Activated CD4-positive, CD25-positive, alpha-beta regulatory T cell treated with anti-CD3 and anti-CD28 coated beads, Interleukin-2, amount 50 U/mL, for 72 hours (primary cell): ENCODE results near the gene ST6GALNAC1.
A peak's percentile ranks its signal among the peaks of the same experiment; 100 is the strongest.
"Not testable (repeated sequence)": the region's sequence is repeated elsewhere in the genome, so short reads cannot be mapped to it uniquely, and the experiment has no call there.

Experiments
- DNase-seq: peaks from one replicate; pipeline ENCODE4 v3.0.0; 2021

ST6GALNAC1 gene

DNA sequence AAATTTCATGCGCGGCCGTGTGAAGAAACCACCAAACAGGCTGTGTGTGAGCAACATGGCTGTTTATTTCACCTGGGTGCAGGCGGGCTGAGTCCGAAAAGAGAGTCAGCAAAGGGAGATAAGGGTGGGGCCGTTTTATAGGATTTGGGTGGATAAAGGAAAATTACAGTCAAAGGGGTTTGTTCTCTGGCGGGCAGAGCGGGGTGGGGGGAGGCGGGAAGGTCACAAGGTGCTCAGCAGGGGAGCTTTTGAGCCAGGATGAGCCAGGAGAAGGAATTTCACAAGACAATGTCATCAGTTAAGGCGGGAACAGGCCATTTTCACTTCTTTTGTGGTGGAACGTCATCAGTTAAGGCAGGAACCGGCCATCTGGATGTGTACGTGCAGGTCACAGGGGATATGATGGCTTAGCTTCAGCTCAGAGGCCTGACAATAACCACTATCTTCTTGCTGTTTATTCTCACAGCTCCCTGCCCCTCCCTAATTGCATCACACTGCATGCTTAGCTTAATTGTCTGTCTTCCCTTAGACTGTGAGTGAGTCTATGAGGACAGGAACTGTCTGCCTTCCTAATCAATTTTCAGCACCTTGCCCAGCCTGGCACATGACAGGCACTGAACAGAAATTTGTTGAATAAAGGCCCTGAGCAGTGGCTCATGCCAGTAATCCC lies 32.3 kb downstream of the ST6GALNAC1 start:
- DNase-seq: not testable (repeated sequence)

DNA sequence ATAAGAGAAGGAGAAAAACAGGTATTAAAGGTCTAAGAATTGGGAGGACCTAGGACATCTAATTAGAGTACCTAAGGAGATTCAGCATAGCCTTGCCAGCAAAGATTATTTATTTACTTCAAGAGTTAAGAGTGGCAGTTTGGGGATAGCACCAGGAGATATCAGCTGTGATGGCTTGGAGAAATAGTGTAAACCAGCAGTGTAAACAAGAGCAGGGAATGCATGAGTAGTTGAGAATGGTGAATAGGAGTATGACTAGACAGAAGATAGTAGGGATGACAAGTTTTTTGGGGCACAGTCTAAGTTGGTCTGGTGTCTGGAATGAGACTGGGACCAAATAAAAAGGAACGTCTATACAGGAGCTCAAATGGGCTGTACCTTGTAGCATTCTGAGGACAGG lies 36.9 kb downstream of the ST6GALNAC1 start:
- DNase-seq: not testable (repeated sequence)

DNA sequence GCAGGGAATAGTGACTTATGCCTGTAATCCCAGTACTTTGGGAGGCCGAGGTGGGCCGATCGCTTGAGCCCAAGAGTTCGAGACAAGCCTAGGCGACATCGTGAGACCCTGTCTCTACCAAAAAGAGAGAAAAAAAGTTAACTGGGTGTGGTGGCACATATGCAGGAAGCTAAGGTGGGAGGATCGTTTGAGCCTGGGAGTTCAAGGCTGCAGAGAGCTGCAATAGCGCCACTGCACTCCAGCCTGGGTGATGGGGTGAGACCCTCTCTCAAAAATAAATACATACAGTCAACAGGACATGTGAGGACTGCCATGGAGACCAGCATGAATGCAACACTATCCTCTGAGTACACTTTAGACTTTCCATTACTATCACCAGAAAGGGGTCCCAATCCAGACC lies 42.5 kb downstream of the ST6GALNAC1 start:
- DNase-seq: no peak

DNA sequence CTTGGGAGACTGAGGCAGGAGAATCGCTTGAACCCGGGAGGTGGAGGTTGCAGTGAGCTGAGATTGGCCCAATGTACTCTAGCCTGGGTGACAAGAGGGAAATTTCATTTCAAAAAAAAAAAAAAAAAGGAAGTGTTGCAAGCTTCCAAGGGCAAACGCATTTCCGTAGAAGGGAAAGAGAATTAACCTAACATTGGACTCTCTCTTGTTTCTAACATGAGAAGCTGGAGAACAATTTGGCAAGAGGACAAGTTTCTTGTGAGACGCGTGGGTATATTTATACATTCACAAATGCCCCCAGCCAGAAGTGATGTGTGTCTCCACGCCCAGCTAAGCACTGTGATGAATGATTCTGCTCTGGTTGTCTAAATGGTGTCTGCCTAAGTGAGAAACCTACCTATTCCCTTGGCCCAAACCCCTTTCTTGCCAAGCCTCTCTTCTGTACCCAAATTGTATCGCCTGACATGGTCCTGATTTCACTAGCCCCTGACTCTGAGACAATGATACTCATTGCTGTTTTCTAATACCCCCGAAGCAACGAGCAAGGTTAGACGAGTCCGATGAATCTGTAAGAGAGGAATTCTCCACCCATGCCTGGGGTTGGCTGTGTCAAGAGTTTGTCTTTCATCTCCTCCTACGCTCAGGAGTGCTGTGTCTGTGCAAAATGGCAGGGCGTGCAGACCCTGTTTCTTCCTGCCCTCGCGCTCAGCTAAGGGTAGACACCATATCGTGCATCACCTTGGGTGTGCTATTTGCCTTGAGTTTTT lies 43.7 kb downstream of the ST6GALNAC1 start:
- DNase-seq: no peak

DNA sequence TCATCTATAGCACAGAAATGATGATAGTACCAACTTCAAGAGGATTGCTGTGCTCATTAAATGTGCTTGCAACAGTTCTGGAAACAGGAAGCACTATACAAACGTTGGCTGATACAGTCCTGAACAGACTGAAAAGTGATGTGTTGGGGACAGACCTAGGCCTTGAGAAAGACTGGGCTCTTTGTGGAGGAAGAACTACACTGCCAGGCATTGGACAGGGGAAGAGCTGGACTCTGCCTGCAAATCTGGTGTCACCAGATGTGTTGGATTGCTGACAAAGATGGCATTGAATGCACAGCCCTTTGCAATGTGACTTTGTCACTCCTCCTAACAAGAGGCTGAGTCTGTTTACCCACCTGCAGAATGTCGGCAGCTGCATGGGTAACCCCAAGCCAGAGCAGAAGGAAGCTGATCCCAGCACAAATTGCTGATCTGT lies 45.5 kb downstream of the ST6GALNAC1 start:
- no peak for DNase-seq

DNA sequence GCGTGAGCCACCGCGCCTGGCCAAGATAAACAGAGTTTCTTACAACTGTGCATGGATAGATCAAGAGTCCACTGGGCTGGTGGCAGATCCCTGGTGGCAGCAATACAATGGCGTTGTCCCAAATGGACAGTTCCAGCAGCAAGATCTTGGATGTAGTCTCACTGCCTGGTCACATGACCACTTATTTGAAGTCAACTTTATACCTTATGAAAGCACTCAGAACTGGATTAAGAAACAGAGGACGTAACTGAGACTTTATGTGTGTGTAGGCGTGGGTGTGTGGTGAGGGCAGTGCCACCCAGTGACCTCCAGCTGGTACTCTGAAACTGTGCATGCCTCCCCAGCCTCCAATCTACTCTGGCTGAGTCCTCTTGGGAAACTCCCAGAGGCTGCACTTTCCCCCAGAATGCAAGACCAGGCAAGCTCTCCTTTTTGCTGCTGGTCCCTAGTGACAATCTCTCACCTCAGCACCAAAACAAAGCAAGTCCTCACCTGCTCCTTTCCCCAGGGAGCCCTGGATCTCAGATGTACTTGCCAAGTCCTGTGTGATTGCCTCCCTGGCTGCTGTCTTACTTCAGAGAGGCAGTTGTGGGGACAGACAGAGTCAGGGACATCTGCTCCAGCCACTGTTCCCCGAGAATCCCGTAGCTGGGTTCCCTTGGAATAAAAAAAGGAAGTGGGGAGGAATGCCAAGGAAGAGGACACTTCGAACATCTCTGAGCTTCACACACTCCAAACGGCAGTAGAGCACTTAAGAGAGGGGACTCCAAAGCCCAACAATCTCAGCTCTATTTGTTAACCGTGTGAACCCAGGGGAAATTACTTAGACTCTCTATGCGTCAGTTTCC lies 46.2 kb downstream of the ST6GALNAC1 start:
- no peak for DNase-seq

DNA sequence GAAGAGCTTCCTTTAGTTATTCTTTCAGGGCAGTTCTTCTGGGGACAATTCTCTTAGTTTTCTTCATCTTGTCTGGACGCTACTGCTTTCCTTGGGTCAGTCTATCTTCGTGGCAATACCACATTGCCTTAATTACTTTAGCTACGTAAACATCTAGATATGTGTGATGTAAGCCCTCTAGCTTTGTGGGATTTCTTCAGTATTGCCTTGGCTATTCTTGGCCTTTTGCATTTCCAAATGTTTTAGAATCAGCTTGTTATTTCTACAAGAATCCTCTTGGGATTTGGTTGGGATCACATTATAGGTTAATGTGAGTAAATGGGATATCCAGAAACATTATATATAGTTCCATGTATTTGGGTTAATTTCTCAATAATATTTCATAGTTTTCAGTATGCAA lies 48.9 kb downstream of the ST6GALNAC1 start:
- no peak for DNase-seq

DNA sequence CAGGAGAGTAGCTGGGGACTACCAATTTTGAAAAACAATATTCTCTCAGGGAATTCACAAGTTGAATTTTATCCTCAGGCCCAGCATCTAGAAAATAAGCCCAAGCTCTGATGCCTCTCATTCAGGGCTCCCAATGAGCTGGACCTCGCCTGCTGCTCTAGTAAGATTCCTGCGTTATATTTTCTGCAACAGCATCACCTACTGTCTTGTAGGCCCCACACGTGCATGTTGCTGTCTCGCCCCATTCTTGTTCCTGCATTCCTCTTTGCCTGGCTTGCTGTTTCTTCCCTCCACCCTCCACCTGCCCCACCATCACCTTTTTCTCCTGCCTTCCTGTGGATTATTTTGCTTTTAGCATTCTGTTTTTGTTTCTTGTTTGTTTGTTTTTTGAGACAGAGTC lies 49.6 kb downstream of the ST6GALNAC1 start:
- no peak for DNase-seq

DNA sequence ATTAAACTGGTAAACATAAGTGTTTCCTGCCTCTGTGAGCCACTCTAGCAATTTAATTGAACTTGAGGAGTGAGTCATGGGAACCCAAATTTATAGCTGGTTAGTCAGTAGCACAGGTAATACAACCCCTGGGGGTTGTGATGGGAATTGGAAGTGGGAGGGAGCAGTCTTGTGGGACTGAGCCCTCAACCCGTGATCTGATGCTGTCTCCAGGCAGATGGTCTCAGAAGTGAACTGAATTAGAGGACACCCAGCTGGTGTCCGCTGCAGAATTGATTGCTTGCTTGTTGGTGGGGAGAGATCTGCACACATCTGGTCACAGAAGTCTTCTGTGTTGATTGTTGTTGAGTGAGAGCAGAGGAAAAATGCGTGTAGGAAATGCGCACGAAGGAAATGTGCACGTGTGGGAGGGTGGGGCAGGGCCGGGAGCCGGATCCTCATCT lies 50.2 kb downstream of the ST6GALNAC1 start:
- no peak for DNase-seq

DNA sequence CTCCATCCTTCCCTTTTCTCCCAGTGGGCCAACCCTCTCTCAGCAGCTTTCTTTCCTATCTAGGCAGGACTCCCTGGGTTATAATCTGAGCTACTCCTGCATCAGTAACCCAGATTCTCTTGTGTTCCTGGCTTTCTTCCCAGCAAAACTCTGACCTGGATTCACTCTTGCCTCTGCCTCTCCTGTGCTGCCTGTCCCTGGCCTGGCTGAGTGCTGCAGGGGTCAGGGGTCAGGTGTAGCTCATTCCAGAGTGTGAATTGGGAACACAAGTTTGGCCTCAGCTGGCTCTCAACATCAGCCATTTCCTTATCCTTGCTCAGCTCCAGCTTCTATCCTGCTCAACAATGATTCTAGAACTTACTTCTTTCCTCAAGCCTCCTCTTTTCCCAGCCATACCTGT lies 55.4 kb downstream of the ST6GALNAC1 start:
- DNase-seq: no peak

DNA sequence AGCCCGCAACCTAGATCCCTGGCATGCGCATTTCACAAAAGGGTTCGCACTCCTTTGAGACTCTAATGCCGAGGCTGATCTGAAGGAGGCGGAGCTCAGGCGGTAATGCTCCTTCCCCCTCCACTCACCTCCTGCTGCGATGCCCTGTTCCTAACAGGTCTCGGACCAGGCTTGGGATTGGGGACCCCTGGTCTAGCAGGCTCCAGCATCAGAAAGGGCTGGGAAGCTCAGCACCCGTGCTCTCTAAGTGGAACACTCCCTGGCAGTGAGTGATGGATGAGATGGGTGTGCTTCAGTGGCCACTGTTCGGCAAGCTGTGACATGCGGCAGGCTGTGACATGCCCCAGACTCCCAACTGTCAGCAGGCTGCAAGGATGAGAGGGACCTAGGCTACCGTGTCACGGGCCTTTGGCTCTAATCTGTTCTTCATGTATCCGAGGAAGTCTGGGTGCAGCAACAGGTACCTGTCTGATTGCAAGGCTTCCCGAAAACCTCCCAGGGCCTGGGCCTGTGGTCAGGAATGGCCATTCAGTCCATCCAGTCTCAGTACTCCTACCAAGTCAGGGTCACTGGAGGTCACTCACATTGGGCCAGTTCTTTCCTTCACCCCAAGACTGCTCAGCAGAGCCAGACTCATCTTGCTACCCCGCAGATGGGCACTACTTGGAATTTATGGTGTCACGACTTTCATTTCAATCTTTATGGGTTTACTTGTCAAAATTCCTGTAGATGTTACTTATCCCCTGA lies 56.6 kb downstream of the ST6GALNAC1 start:
- no peak for DNase-seq

DNA sequence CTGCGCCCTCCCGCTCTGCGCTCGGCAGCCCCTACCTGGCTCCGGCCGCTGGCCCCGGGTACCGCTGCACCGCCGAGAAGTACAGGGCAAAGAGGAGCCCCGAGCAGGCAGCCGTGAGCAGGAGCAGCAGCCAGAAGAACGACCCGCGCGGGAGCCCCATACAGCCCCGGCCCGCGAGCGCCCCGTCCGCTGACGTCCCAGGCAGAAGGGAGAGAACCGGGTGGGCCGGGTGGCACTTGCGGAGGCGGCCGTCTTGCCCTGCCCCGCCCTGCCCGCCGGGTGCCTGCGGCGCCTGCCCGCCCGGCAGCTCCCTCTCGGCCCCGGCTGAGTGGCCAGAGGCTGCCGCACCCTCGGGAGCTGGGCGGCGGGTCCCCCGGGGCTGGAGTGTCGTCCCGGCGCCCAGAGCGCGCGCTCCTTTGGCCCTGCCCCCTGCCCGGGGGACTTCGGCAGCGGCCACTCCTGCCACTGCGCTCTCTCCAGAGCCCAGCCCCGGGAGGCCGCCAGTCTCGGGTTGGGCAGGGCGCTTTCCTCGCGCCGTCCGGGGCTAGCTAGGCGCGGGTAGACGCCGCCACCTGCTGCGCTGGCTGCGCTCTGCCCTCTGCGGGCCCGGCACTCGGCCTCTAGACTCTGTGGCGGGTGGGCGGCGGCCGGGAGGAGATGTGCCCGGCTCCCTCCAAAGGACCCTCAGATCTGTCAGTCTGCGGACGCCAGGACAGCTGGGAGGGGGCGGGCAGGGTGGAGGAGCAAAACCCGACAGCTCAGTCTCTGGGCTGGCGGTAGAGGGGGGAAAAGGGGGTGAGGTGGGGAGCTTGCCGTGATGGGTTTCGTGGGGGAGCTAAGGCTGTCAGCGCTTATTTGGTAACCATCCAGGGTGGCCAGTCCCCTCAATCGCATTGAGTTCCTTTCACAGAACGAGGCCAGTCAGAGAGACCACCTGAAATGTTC lies 57.6 kb downstream of the ST6GALNAC1 start, which contains the start of gene ST6GALNAC2:
TSS of gene ST6GALNAC2 (minus strand) at position 212 of the 945 bp plus-strand sequence. CDS start at position 160, 52 bp downstream.
- peak; percentile 47 for DNase-seq

DNA sequence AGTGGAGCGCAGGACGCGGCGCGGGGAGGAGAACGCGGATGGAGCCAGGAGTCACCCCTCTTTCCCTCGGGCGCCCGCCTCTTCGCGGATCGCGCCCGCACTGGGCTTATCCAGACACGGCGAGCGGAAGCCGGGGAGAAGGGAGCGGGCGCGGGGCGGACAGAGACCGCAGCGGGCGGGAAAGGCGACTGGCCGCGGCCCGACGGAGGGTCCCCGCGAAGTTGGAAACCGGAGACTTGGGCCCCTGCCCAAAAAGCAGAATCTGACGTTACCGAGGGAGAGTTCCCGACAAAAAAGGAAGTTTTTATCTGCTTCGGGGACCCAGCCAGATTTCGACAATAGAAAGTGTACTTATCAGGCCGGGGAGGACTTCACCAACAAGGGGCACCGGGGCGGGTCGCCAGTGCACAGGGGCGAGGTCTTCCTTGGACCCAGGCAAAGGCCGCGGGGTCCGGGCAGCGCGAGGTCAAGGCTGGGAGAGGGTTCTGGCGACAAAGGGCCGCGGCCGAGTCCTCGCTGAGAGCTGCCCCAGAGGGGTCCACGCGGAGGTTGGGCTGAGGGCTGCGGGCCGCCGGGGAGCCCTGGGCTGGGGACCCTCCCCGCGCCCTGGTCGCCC lies 58.4 kb downstream of the ST6GALNAC1 start:
- no peak for DNase-seq

DNA sequence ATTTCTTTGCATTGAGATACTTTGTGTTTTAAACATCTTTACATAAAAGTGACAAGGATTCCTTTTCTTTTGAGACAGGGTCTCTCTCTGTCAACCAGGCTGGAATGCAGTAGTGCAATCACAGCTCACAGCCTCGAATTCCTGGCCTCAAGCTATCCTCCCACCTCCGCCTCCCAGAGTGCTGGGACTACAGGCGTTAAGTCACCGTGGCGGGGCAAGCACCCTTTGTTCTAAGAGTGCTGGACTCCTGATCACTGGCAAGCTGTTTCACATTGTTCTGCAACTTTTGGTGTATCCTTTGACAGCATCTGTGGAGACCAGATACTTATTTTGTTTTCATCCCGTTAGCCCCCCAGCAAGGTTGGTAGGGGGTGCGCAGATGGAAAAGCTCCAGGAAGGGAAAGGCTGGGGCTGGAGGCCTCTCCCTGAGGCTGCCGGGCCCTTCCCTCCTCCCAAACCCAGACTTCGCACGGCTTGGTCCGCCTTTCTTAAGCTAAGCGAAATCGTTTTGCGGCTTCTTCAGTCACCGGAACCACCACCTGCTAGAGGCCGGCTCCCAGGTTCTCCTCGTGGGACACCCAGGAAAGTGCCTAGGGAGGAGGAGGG lies 59.0 kb downstream of the ST6GALNAC1 start:
- no peak for DNase-seq

DNA sequence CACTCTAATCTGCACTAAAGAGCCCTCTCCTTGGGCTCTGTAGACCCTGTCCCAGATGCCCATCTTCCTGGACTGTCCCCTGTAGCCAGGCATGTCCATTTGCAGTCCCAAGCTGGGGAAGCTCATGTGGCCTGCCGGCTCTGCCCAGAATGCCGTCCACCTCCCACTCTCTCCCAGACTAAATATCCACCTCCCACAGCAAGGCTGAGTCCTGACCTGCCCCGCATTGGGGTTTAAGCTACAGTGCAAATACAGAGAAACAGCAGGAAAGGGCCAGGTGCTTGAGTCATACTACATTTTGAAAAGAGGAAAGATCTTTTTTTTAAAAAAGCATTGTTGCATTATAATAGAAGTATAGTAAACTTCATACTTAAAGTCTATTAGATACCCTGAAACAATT lies 60.9 kb downstream of the ST6GALNAC1 start:
- no peak for DNase-seq

DNA sequence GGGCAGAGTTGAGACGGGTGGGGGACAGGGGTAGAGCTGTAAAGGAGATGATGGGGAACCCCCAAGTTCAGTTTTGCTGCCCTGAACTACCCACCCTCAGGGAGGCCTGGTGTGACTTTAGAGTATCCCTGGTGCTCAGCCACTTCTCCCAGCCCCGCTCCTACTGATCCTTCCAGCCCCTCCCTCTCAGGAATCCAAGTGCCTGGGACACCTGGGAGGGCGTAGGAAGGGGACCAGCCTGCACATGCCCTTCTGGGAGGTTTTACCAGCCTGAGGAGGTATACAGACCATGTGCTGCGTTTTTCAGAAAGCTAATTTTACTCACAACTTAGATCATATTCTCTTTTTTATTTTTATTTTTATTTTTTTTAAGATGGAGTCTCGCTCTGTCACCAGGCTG lies 62.0 kb downstream of the ST6GALNAC1 start:
- DNase-seq: no peak

DNA sequence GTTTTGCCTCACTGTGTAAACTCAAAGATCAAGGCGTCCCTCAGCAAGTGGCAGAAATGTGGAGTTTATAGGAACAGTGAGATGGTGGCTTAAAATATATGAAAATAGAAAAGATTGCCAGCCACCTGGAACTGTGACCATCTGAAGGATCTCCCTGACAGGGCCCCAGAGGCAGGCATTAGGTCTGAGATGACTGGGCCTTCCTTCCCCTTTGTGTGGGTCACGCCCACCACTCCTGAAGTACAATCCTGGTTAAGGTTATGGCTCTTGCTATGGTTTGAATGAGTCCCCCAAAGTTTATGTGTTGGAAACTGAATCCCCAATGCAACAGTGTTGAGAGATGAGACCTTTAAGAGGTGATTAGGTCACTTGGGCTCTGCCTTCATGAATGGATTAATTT lies 64.3 kb downstream of the ST6GALNAC1 start:
- no peak for DNase-seq

DNA sequence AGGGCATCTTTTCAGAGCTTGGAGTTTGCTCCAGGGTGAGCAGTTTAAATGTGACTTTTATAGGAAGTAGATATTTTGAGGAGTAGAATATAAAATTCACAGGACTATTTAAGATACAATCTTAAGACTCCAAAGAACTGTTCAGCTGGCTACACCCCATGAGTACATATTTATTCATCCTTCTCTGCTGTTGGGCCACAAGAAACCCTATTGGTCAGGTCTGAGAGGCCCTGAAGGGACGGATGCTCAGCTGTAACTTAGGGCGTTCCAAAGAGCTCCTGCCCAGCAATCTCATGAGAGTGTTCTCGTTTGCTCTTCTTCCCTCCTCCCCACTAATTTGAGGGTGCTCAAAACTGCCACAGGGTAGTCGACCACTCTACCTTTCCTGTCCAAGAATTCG lies 65.2 kb downstream of the ST6GALNAC1 start:
- no peak for DNase-seq

DNA sequence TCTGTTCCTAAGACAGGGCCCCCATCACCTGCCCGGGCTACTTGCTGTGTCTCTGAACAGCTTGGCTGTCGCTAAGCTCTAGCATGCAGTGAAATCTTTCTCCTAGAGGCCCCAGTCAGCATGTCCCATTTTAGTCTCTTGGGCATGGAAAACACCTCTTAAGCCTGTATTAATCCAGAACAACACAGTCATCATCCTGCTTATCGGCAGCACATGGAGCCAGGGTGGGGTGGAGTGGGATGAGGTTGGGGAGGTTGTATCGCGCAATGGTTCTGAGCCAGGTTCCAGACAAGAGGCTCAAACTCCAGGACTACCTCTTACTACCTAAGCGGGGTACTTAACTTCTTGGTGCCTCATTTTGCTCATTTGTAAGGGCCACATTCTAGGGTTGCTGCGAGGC lies 65.7 kb downstream of the ST6GALNAC1 start:
- no peak for DNase-seq

DNA sequence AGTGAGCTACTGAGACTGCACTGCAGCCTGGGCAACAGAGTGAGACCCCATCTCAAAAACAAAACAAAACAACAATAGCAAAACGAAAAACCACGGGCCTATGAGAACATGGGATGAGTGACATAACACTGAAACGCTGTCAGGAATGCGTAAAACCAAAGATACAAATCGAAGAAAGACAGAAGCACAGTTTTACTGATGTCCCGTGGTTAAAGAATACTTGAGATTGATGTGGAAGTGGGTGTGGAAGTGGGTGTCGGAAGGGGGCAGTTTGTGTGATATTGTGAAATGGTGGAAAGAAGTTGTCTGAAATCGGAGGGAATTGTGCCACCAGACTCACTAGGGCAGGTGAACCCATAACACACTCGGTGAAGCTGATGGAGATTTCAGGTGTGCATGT lies 67.4 kb downstream of the ST6GALNAC1 start:
- no peak for DNase-seq

DNA sequence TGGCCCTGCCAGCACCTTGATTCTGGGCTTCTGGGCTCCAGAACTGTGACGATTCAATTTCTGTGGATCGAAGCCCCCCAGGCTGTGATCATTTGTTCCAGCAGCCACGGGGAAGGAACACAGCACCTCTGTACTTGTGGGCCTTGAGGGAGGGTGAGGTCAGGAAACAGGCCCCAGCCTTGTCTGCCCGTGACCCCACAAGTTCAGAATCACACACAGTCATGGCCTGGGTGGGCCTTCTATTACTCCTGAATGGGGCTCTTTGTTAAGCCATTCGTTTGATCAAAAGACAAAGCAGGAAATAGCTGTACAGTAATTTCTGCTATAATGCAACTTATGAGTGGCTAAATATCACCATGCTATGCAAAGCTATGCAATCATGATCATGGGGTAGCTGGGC lies 68.0 kb downstream of the ST6GALNAC1 start:
- no peak for DNase-seq
